ENCODE results near the gene CAPN14.

CAPN14 gene

GRCh38 chr2:31217465-31218200 lies at the start of gene CAPN14:
TSS of gene CAPN14 (minus strand) at chr2:31217515. CDS start at chr2:31205447, 12,068 bp downstream.
- H3K36me3 ChIP-seq (ENCODE audit: control insufficient read depth in 5 of 5, insufficient read depth in 5 of 5, low read length in 5 of 5), result no peaks in the 10 kb centered on the region
- no peak within 1 kb of the TSS for H3K27ac ChIP-seq (ENCODE audit: low read depth, low read length)
- no peak within 1 kb of the TSS for H3K9ac ChIP-seq (ENCODE audit: low read length in 5 of 5)
- no peak within 1 kb of the TSS for H3K4me3 ChIP-seq (ENCODE audit: low read depth in 1 of 5, low read length in 5 of 5)
- H3K9me3 ChIP-seq (ENCODE audit: control insufficient read depth in 5 of 5, low read length in 5 of 5), result no peaks in the 10 kb centered on the region
- peaks cover 0 to 6% (median 0%) of the 10 kb centered on the region in 5 donors for H3K4me1 ChIP-seq (ENCODE audit: control insufficient read depth in 5 of 5, insufficient read depth in 5 of 5, low read length in 5 of 5)
- peaks cover 0 to 12% (median 3%) of the 10 kb centered on the region in 5 donors for H3K27me3 ChIP-seq (ENCODE audit: control insufficient read depth in 5 of 5, insufficient read depth in 4 of 5, low read length in 5 of 5)

GRCh38 chr2:31266804-31267203 lies 49.5 kb upstream of the CAPN14 start:
- peaks cover 0 to 5% (median 0%) of the 10 kb centered on the region in 5 donors for H3K36me3 ChIP-seq (ENCODE audit: control insufficient read depth in 5 of 5, insufficient read depth in 5 of 5, low read length in 5 of 5)
- H3K9ac ChIP-seq (ENCODE audit: low read length in 5 of 5), result no peak overlapping the region
- no peaks in the 10 kb centered on the region for H3K27me3 ChIP-seq (ENCODE audit: control insufficient read depth in 5 of 5, insufficient read depth in 4 of 5, low read length in 5 of 5)
- no peak overlapping the region for H3K27ac ChIP-seq (ENCODE audit: low read depth, low read length)
- H3K4me3 ChIP-seq (ENCODE audit: low read depth in 1 of 5, low read length in 5 of 5), result no peak overlapping the region
- H3K9me3 ChIP-seq (ENCODE audit: control insufficient read depth in 5 of 5, low read length in 5 of 5), result no peaks in the 10 kb centered on the region
- peaks cover 0 to 6% (median 3%) of the 10 kb centered on the region in 5 donors for H3K4me1 ChIP-seq (ENCODE audit: control insufficient read depth in 5 of 5, insufficient read depth in 5 of 5, low read length in 5 of 5)

- H3K36me3 ChIP-seq (ENCODE audit: control insufficient read depth in 5 of 5, insufficient read depth in 5 of 5, low read length in 5 of 5), result peaks cover 0 to 5% (median 0%) of the 10 kb centered on the region in 5 donors
- peaks cover 0 to 6% (median 3%) of the 10 kb centered on the region in 5 donors for H3K4me1 ChIP-seq (ENCODE audit: control insufficient read depth in 5 of 5, insufficient read depth in 5 of 5, low read length in 5 of 5)
- no peak overlapping the region for H3K4me3 ChIP-seq (ENCODE audit: low read depth in 1 of 5, low read length in 5 of 5)
- H3K27ac ChIP-seq (ENCODE audit: low read depth, low read length), result no peak overlapping the region
- no peaks in the 10 kb centered on the region for H3K27me3 ChIP-seq (ENCODE audit: control insufficient read depth in 5 of 5, insufficient read depth in 4 of 5, low read length in 5 of 5)
- H3K9ac ChIP-seq (ENCODE audit: low read length in 5 of 5), result no peak overlapping the region
- no peaks in the 10 kb centered on the region for H3K9me3 ChIP-seq (ENCODE audit: control insufficient read depth in 5 of 5, low read length in 5 of 5)
Observed at GRCh38 chr2:31265234-31265633, 47.9 kb upstream of the CAPN14 start.

- Histone ChIP-seq H3K9me3 (ENCODE audit: control insufficient read depth in 5 of 5, low read length in 5 of 5) (no peaks in the 10 kb centered on the region), H3K9ac (ENCODE audit: low read length in 5 of 5) (no peak overlapping the region), H3K36me3 (ENCODE audit: control insufficient read depth in 5 of 5, insufficient read depth in 5 of 5, low read length in 5 of 5) (peaks cover 0 to 5% (median 0%) of the 10 kb centered on the region in 5 donors), H3K27me3 (ENCODE audit: control insufficient read depth in 5 of 5, insufficient read depth in 4 of 5, low read length in 5 of 5) (no peaks in the 10 kb centered on the region), H3K4me3 (ENCODE audit: low read depth in 1 of 5, low read length in 5 of 5) (no peak overlapping the region), H3K4me1 (ENCODE audit: control insufficient read depth in 5 of 5, insufficient read depth in 5 of 5, low read length in 5 of 5) (peaks cover 0 to 6% (median 3%) of the 10 kb centered on the region in 5 donors), H3K27ac (ENCODE audit: low read depth, low read length) (no peak overlapping the region)
Observed at GRCh38 chr2:31263636-31264190, 46.4 kb upstream of the CAPN14 start.

GRCh38 chr2:31260870-31261269 lies 43.6 kb upstream of the CAPN14 start:
- Histone ChIP-seq H3K9ac (ENCODE audit: low read length in 5 of 5) (no peak overlapping the region), H3K9me3 (ENCODE audit: control insufficient read depth in 5 of 5, low read length in 5 of 5) (no peaks in the 10 kb centered on the region), H3K27me3 (ENCODE audit: control insufficient read depth in 5 of 5, insufficient read depth in 4 of 5, low read length in 5 of 5) (no peaks in the 10 kb centered on the region), H3K4me1 (ENCODE audit: control insufficient read depth in 5 of 5, insufficient read depth in 5 of 5, low read length in 5 of 5) (peaks cover 0 to 6% (median 3%) of the 10 kb centered on the region in 5 donors), H3K4me3 (ENCODE audit: low read depth in 1 of 5, low read length in 5 of 5) (no peak overlapping the region), H3K27ac (ENCODE audit: low read depth, low read length) (no peak overlapping the region), H3K36me3 (ENCODE audit: control insufficient read depth in 5 of 5, insufficient read depth in 5 of 5, low read length in 5 of 5) (no peaks in the 10 kb centered on the region)

- no peak overlapping the region for H3K4me3 ChIP-seq (ENCODE audit: low read depth in 1 of 5, low read length in 5 of 5)
- H3K4me1 ChIP-seq (ENCODE audit: control insufficient read depth in 5 of 5, insufficient read depth in 5 of 5, low read length in 5 of 5), result peaks cover 0 to 6% (median 3%) of the 10 kb centered on the region in 5 donors
- H3K27me3 ChIP-seq (ENCODE audit: control insufficient read depth in 5 of 5, insufficient read depth in 4 of 5, low read length in 5 of 5), result no peaks in the 10 kb centered on the region
- H3K27ac ChIP-seq (ENCODE audit: low read depth, low read length), result no peak overlapping the region
- H3K36me3 ChIP-seq (ENCODE audit: control insufficient read depth in 5 of 5, insufficient read depth in 5 of 5, low read length in 5 of 5), result no peaks in the 10 kb centered on the region
- no peaks in the 10 kb centered on the region for H3K9me3 ChIP-seq (ENCODE audit: control insufficient read depth in 5 of 5, low read length in 5 of 5)
- no peak overlapping the region for H3K9ac ChIP-seq (ENCODE audit: low read length in 5 of 5)
Observed at GRCh38 chr2:31259075-31259474, 41.8 kb upstream of the CAPN14 start.

GRCh38 chr2:31258351-31258750 lies 41.0 kb upstream of the CAPN14 start:
- Histone ChIP-seq H3K9ac (ENCODE audit: low read length in 5 of 5) (no peak overlapping the region), H3K4me3 (ENCODE audit: low read depth in 1 of 5, low read length in 5 of 5) (no peak overlapping the region), H3K27me3 (ENCODE audit: control insufficient read depth in 5 of 5, insufficient read depth in 4 of 5, low read length in 5 of 5) (no peaks in the 10 kb centered on the region), H3K4me1 (ENCODE audit: control insufficient read depth in 5 of 5, insufficient read depth in 5 of 5, low read length in 5 of 5) (peaks cover 0 to 1% (median under 1%) of the 10 kb centered on the region in 5 donors), H3K27ac (ENCODE audit: low read depth, low read length) (no peak overlapping the region), H3K9me3 (ENCODE audit: control insufficient read depth in 5 of 5, low read length in 5 of 5) (no peaks in the 10 kb centered on the region), H3K36me3 (ENCODE audit: control insufficient read depth in 5 of 5, insufficient read depth in 5 of 5, low read length in 5 of 5) (no peaks in the 10 kb centered on the region)

- Histone ChIP-seq H3K27ac (ENCODE audit: low read depth, low read length) (no peak overlapping the region), H3K27me3 (ENCODE audit: control insufficient read depth in 5 of 5, insufficient read depth in 4 of 5, low read length in 5 of 5) (no peaks in the 10 kb centered on the region), H3K9ac (ENCODE audit: low read length in 5 of 5) (no peak overlapping the region), H3K9me3 (ENCODE audit: control insufficient read depth in 5 of 5, low read length in 5 of 5) (no peaks in the 10 kb centered on the region), H3K4me1 (ENCODE audit: control insufficient read depth in 5 of 5, insufficient read depth in 5 of 5, low read length in 5 of 5) (no peaks in the 10 kb centered on the region), H3K4me3 (ENCODE audit: low read depth in 1 of 5, low read length in 5 of 5) (no peak overlapping the region), H3K36me3 (ENCODE audit: control insufficient read depth in 5 of 5, insufficient read depth in 5 of 5, low read length in 5 of 5) (no peaks in the 10 kb centered on the region)
Observed at GRCh38 chr2:31256611-31257382, 39.5 kb upstream of the CAPN14 start.

GRCh38 chr2:31255911-31256571 lies 38.7 kb upstream of the CAPN14 start:
- H3K27ac ChIP-seq (ENCODE audit: low read depth, low read length), result no peak overlapping the region
- no peaks in the 10 kb centered on the region for H3K9me3 ChIP-seq (ENCODE audit: control insufficient read depth in 5 of 5, low read length in 5 of 5)
- no peak overlapping the region for H3K4me3 ChIP-seq (ENCODE audit: low read depth in 1 of 5, low read length in 5 of 5)
- H3K4me1 ChIP-seq (ENCODE audit: control insufficient read depth in 5 of 5, insufficient read depth in 5 of 5, low read length in 5 of 5), result peaks cover 0 to 3% (median 0%) of the 10 kb centered on the region in 5 donors
- no peaks in the 10 kb centered on the region for H3K36me3 ChIP-seq (ENCODE audit: control insufficient read depth in 5 of 5, insufficient read depth in 5 of 5, low read length in 5 of 5)
- H3K9ac ChIP-seq (ENCODE audit: low read length in 5 of 5), result no peak overlapping the region
- no peaks in the 10 kb centered on the region for H3K27me3 ChIP-seq (ENCODE audit: control insufficient read depth in 5 of 5, insufficient read depth in 4 of 5, low read length in 5 of 5)

Measured in subcutaneous abdominal adipose tissue (tissue), 5 donors.